HG03280 (cell line): ENCODE measurements around the gene CNNM3.
A peak's percentile ranks its signal among the peaks of the same experiment; 100 is the strongest.
"Not testable (repeated sequence)": the region's sequence is repeated elsewhere in the genome, so short reads cannot be mapped to it uniquely, and the experiment has no call there.

Experiments used
- ATAC-seq: cut with Tn5 transposase; IDR thresholded peaks from one replicate; pipeline ENCODE4 v1.9.1; 2021; ENCODE audit warnings: mild to moderate bottlenecking, moderate library complexity; ENCODE audit not compliant: unreplicated experiment

CNNM3 gene

GRCh38 chr2:96816127-96816835 is at the start of gene CNNM3:
Gene CNNM3, plus strand, starts transcription at chr2:96816268. Its CDS starts 10 bp downstream, at chr2:96816278.
- peak; percentile 86 for ATAC-seq

GRCh38 chr2:96767135-96767871 is 48.8 kb upstream of the CNNM3 start:
- no peak for ATAC-seq

GRCh38 chr2:96768083-96768561 is 47.9 kb upstream of the CNNM3 start:
- ATAC-seq = no peak

GRCh38 chr2:96769814-96770213 is 46.3 kb upstream of the CNNM3 start:
- ATAC-seq = no peak

DNA sequence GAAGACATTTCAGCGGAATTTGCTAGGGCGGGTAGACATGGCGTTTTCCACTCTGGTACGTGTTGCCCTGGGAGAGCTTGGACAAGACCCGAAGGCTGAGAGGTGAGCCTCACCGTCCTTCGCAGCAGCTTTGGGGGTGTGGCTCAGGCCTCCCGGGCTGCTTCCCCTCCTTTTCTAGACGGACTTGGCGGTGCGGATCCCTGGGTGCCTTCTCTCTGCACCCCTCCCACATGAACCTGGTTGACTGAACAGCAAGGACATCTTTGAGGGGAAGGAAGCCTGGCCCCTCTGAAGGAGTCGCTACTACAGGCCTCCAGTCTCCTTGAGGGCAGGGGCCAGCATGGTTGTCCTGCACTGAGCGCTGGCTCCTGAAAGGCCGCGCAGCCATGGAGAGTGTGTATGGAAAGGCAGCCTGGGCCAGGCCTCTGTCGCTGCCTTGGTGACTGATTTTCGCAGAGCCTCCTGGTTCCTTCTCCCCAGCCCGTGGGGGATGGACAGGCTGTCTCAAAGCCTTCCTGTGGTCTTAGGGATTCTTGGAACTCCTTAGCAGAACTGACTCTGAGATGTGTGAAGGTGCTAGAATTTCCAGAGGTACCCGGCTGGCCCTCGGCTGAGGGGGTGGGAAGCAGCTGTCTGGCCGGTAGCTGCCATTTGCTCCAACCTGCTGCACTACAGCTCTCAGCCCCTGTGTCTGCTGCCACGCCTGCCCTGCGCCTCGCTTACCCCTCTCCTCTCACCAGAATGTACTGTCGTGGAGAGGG is 45.4 kb upstream of the CNNM3 start:
- ATAC-seq = no peak

- ATAC-seq = no peak
These were observed 44.1 kb upstream of the CNNM3 start for GRCh38 chr2:96771796-96772618.

DNA sequence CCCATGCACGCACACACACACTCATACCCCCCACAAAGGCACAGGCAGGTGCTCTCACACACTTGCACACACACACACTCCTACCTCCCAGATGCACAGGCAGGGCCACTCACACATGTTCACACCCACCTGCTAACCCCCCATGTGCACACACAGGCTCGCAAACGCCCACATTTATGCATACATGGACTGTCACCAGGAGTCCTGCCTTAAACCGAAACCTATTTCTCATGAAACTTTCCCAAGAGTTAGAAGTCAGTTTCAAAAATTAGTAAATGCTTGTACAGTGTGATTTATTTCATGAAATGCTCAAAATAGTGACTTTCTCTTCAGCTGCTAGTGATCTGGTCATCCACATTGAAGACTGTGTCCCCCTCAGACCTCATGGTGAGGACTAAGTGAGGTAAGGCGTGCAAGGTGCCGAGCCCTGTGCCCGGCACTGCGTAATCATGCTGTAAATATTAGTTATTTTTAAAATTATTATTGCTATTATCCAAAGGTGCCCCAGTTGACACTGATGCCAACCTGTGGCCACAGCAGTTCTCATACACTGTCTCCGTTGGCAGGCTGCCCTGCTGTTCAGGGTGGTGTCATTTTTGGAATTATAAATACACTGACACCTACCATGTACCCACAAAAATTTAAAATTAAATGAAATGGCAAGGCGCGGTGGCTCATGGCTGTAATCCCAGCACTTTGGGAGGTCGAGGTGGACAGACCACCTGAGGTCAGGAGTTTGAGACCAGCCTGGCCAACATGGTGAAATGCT is 43.0 kb upstream of the CNNM3 start:
- no peak for ATAC-seq

GRCh38 chr2:96773922-96774321 is 42.1 kb upstream of the CNNM3 start:
- ATAC-seq = no peak

GRCh38 chr2:96775160-96775559 is 40.9 kb upstream of the CNNM3 start:
- ATAC-seq = no peak

DNA sequence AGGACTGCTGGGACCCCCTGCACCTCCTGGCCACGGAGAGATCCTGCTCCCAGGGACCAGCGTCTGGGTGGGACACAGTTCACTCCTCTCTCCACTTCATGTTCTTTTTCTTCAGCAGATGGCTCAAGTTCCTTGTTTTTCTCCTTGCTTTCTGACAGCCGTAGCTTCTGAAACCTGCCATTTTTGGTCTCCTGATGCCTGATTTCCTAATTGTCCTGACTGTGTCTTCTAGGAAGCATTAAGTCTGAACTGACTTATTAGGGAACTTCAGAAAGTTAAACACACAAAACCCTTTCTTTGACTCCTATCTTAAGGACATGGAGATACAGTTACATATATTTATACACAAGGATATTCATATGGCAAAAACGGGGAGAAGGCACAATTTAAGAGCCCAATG is 32.7 kb upstream of the CNNM3 start:
- no peak for ATAC-seq

- ATAC-seq = no peak
These were observed 28.7 kb upstream of the CNNM3 start for GRCh38 chr2:96787411-96787810.

DNA sequence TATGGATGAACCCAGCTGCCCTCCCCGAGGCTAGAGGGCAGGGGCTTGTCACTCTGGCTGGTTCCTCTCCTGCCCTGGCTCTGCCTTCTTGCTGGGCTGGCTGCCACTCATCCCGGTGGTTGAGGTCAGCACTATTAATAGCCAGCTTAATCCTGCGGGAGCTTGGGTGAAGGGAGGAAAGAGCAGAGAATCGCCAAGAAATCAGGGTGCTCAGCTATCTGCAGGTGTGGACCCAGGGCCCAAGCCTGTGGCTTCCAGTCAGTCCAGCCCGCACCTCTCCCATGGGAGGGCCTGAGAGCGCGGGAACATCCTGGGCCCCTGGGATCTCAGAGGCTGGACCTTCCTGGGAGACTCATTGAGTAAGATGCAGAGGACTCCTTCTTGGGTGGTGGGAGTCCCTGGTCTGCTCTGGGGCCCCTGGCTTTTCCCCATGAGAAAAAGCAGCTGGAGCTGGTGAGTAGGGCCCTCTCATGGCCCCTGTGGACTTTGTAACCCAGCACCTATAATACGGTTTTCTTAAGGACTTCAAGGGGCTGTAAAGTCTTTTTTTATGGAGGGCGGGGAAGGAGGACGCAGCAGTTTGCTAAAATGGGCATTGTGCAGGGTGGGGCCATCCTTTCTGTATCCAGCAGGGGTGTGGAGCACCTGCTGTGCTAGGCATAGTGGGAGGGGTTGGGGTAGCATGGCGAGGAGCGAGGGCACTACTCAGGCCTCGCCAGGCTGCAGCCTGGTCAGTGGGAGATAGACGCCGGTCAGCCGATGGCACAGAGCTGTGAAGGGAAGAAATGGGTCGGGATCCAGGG is 27.4 kb upstream of the CNNM3 start:
- no peak for ATAC-seq

GRCh38 chr2:96789245-96789617 is 26.8 kb upstream of the CNNM3 start:
- ATAC-seq = no peak

GRCh38 chr2:96792772-96793749 is 23.0 kb upstream of the CNNM3 start:
- ATAC-seq = no peak

DNA sequence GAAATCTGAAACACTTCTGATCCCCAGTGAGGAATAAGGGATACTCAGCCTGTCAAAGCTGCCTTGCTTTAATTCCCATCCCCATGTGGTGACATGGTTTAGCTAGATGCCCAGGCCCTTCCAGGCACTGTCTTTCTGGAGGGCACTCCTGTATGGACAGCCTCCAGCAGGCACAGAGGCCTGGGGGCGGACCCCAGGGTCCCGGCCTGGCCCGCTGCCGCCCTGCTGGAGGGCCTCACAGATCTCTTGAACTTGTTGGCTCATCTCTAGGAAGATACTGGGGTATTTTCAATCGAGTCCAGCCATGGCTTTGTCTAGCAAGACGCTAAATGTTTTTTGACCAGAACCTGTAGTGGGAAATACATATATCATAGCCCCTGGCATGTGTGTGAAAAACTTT is 21.0 kb upstream of the CNNM3 start:
- no peak for ATAC-seq

GRCh38 chr2:96796497-96796896 is 19.6 kb upstream of the CNNM3 start:
- ATAC-seq = not testable (repeated sequence)

- no peak for ATAC-seq
These were observed 18.9 kb upstream of the CNNM3 start for GRCh38 chr2:96797066-96797625.
